Measurements from ENCODE around the gene NDUFS8.

- TF ChIP-seq CTCF (IDR thresholded peaks at IDR 0.05), result peak in 3 of 4 experiments; percentile 48 to 84 (median 83)
- peak; percentile 6 for TF ChIP-seq POLR2AphosphoS5 (IDR thresholded peaks at IDR 0.05)
Measured at GRCh38 chr11:67993821-67994220, 36.7 kb upstream of the NDUFS8 start.
